OCI-LY7 (cell line): Measurements from ENCODE around the gene COPZ1. TPM values are rescaled to one million over a fixed set of nuclear protein-coding genes. Genes with fewer than 3 reads are reported as not detected.

Experiments used
- BruUV-seq: library from RNA; stranded (reverse); fragments of 400-500 nt; replicated peaks from 2 replicates; lab custom pipeline; 2021; lab: Mats Ljungman, UMichigan
- CTCF ChIA-PET: fragments of 300-600 bp; sonication (Branson Sonifier 250); formaldehyde crosslinking; loops from one replicate; lab custom pipeline; 2022; ENCODE audit warnings: antibody characterized with exemption; ENCODE audit not compliant: unreplicated experiment; lab: Charles Lee
- POLR2A ChIA-PET: fragments of 300-600 bp; sonication (Branson Sonifier 250); formaldehyde crosslinking; loops from one replicate; lab custom pipeline; 2022; ENCODE audit warnings: antibody characterized with exemption; lab: Charles Lee
- DNase-seq: peaks from one replicate; pipeline ENCODE4 v3.0.0-alpha.2; 2015; ENCODE audit warnings: low spot score
- H2AFZ ChIP-seq: fragments of 200-600 bp; sonication (generic), shearing (Covaris generic); 2 replicates; pipeline ENCODE4 v1.6.1; 2014; ENCODE audit warnings: mild to moderate bottlenecking, antibody characterized with exemption, low read length, moderate library complexity
- H3K27ac ChIP-seq: fragments of 200-600 bp; sonication (generic); 2 replicates; pipeline ENCODE4 v1.5.1; 2014; ENCODE audit warnings: mixed run types, low read depth, mild to moderate bottlenecking, moderate library complexity, low read length, inconsistent platforms; ENCODE audit not compliant: poor library complexity, severe bottlenecking
- H3K36me3 ChIP-seq: fragments of 200-600 bp; sonication (generic); 2 replicates; pipeline ENCODE4 v1.6.1; 2014; ENCODE audit warnings: mild to moderate bottlenecking, antibody characterized with exemption, low read length, moderate library complexity, mixed read lengths; ENCODE audit not compliant: insufficient read depth
- H3K4me1 ChIP-seq: fragments of 200-600 bp; sonication (generic); 2 replicates; pipeline ENCODE4 v1.5.1; 2014; ENCODE audit warnings: mild to moderate bottlenecking, low read length; ENCODE audit not compliant: insufficient read depth, poor library complexity, severe bottlenecking
- H3K4me2 ChIP-seq: fragments of 200-600 bp; sonication (generic); 2 replicates; pipeline ENCODE4 v1.6.1; 2014; ENCODE audit warnings: mild to moderate bottlenecking, low read length
- H3K4me3 ChIP-seq: fragments of 200-600 bp; sonication (generic); 2 replicates; pipeline ENCODE4 v1.5.1; 2014; ENCODE audit warnings: mild to moderate bottlenecking, low read depth, low read length; ENCODE audit not compliant: poor library complexity, severe bottlenecking
- H3K79me2 ChIP-seq: fragments of 200-600 bp; sonication (generic); 2 replicates; pipeline ENCODE4 v1.6.1; 2016; ENCODE audit warnings: low read depth, mild to moderate bottlenecking, low read length, moderate library complexity, mixed read lengths; ENCODE audit not compliant: insufficient read depth
- H3K9me2 ChIP-seq: fragments of 200-600 bp; sonication (generic); 2 replicates; pipeline ENCODE4 v1.6.1; 2016; ENCODE audit warnings: mild to moderate bottlenecking, low read length, mixed read lengths; ENCODE audit not compliant: insufficient read depth
- H3K9me3 ChIP-seq: fragments of 200-600 bp; sonication (generic); 2 replicates; pipeline ENCODE4 v1.6.1; 2014; ENCODE audit warnings: mild to moderate bottlenecking, mixed run types, low read length, mixed read lengths
- H4K20me1 ChIP-seq: fragments of 200-600 bp; sonication (generic); 2 replicates; pipeline ENCODE4 v1.6.1; 2014; ENCODE audit warnings: mild to moderate bottlenecking, antibody characterized with exemption, low read length, moderate library complexity, mixed read lengths; ENCODE audit not compliant: insufficient read depth
- CTCF ChIP-seq: fragments of 200-600 bp; sonication (generic); conservative IDR thresholded peaks from 2 replicates; pipeline ENCODE4 v1.5.1; 2014; ENCODE audit warnings: mild to moderate bottlenecking, antibody characterized with exemption, low read length, moderate library complexity, mixed read lengths
- EZH2phosphoT487 ChIP-seq: fragments of 200-600 bp; sonication (generic); IDR thresholded peaks from 2 replicates; pipeline ENCODE4 v1.6.1; 2018; ENCODE audit warnings: low read depth, borderline replicate concordance, mild to moderate bottlenecking, mixed run types, antibody characterized with exemption, low read length, moderate library complexity, mixed read lengths
- intact Hi-C: fragments of 100-400 bp; cut with micrococcal nuclease; formaldehyde crosslinking; loops from one replicate; pipeline ENCODE4 v1.10.0; 2022; ENCODE audit not compliant: unreplicated experiment
- total RNA-seq, 2 experiments: library from RNA; depleted of rRNA in 1 of 2; stranded (reverse); fragments of >200 nt in 1 of 2; shearing (Covaris generic) in 1 of 2; gene quantifications; 2 replicates each; pipeline ENCODE4 v1.2.3, GENCODE V29; 2014 to 2022

Gene COPZ1
- total RNA-seq, 2 experiments from 2014 or later: 86.0 to 121 TPM

- peaks cover 22% of the 10 kb centered on the region for H3K4me1 ChIP-seq
- intact Hi-C loops: no loop called here
- TF ChIP-seq EZH2phosphoT487: no peak
- TF ChIP-seq CTCF: no peak
- H3K27ac ChIP-seq: no peak overlapping the region
- H3K36me3 ChIP-seq: peaks cover 4% of the 10 kb centered on the region; the same call in 1 of the 2 replicates
- H2AFZ ChIP-seq: no peak overlapping the region
- H3K4me3 ChIP-seq: no peak overlapping the region
- no peak for DNase-seq
- no peaks in the 10 kb centered on the region for H3K9me2 ChIP-seq
- H3K79me2 ChIP-seq: peaks cover 7% of the 10 kb centered on the region; the same call in 1 of the 2 replicates
- no peaks in the 10 kb centered on the region for H4K20me1 ChIP-seq
- H3K9me3 ChIP-seq: no peaks in the 10 kb centered on the region
- POLR2A ChIA-PET: no interaction called here
- no peak overlapping the region for H3K4me2 ChIP-seq
- BruUV-seq: no TSS peak
- CTCF ChIA-PET: no interaction called here
These were observed 6.5 kb downstream of the COPZ1 start for GRCh38 chr12:54331461-54331860.

GRCh38 chr12:54333420-54334034, 8.6 kb downstream of the COPZ1 start:
- H2AFZ ChIP-seq: no peak overlapping the region
- peaks cover 22% of the 10 kb centered on the region for H3K4me1 ChIP-seq
- peaks cover 4% of the 10 kb centered on the region; the same call in 1 of the 2 replicates for H3K36me3 ChIP-seq
- no peak for DNase-seq
- 0 out of 2 replicates have a peak, but pooled peaks cover 12% of the 10 kb centered on the region for H4K20me1 ChIP-seq
- no peaks in the 10 kb centered on the region for H3K9me2 ChIP-seq
- no peaks in the 10 kb centered on the region for H3K9me3 ChIP-seq
- 0 out of 2 replicates have a peak, but pooled peaks cover 4% of the 10 kb centered on the region for H3K79me2 ChIP-seq
- TF ChIP-seq CTCF (no peak), EZH2phosphoT487 (no peak)
- ChIA-PET CTCF (interaction anchor here (1.0 kb wide), 1 partner anchor 9 kb away, joined by 3 read pairs; no protein-coding TSS in a partner anchor), POLR2A (interaction anchor here (0.5 to 0.9 kb wide), 4 partner anchors 9 to 40 kb away, joined by 3 to 5 read pairs (median 4); partner anchors contain the start of gene COPZ1)
- intact Hi-C loops: no loop called here
- no peak overlapping the region for H3K4me3 ChIP-seq
- no peak overlapping the region for H3K4me2 ChIP-seq
- H3K27ac ChIP-seq: no peak overlapping the region
- BruUV-seq: no TSS peak

- Histone ChIP-seq H3K4me1 (peaks cover 13% of the 10 kb centered on the region), H2AFZ (no peak overlapping the region), H4K20me1 (0 out of 2 replicates have a peak, but pooled peaks cover 12% of the 10 kb centered on the region), H3K4me2 (no peak overlapping the region), H3K9me2 (no peaks in the 10 kb centered on the region), H3K36me3 (peaks cover 29% of the 10 kb centered on the region), H3K4me3 (no peak overlapping the region), H3K79me2 (0 out of 2 replicates have a peak, but pooled peaks cover 4% of the 10 kb centered on the region), H3K27ac (no peak overlapping the region), H3K9me3 (no peaks in the 10 kb centered on the region)
- TSS peak; percentile 44 for BruUV-seq
- POLR2A ChIA-PET: interaction anchor here (0.5 to 0.8 kb wide), 3 partner anchors 10 to 100 kb away, joined by 4 to 8 read pairs (median 4); no protein-coding TSS in a partner anchor
- intact Hi-C loops: no loop called here
- CTCF ChIA-PET: interaction anchor here (1.0 to 1.3 kb wide), 2 partner anchors 13 to 22 kb away, joined by 3 to 5 read pairs; partner anchors contain the start of gene COPZ1
- TF ChIP-seq CTCF (no peak), EZH2phosphoT487 (no peak)
- no peak for DNase-seq
These were observed 12.4 kb downstream of the COPZ1 start for GRCh38 chr12:54337280-54337842.
